RWPE2 (cell line): Measurements from ENCODE around the gene SMCR8.

Source experiments
- ATAC-seq: fragments of 200-7000 bp; cut with Tn5 transposase; 3 replicates; pipeline ENCODE4 v1.9.1; 2021; ENCODE audit warnings: low read depth
- DNase-seq: peaks from one replicate; pipeline ENCODE4 v3.0.0-alpha.2; 2020; ENCODE audit warnings: low spot score
- H3K27ac ChIP-seq: fragments of 450-650 bp; 2 replicates; pipeline ENCODE4 v1.5.1; 2017; ENCODE audit warnings: mild to moderate bottlenecking; ENCODE audit not compliant: poor library complexity, severe bottlenecking
- H3K27me3 ChIP-seq: fragments of 250-450 bp; sonication (Bioruptor Pico); 2 replicates; pipeline ENCODE4 v1.5.1; 2021; ENCODE audit warnings: mild to moderate bottlenecking, moderate library complexity; ENCODE audit not compliant: insufficient read depth, poor library complexity, severe bottlenecking
- H3K36me3 ChIP-seq: fragments of 250-450 bp; sonication (Bioruptor Pico); 2 replicates; pipeline ENCODE4 v1.5.1; 2020; ENCODE audit warnings: low read depth, mild to moderate bottlenecking, moderate library complexity
- H3K4me1 ChIP-seq: fragments of 250-450 bp; sonication (Bioruptor Pico); 2 replicates; pipeline ENCODE4 v1.5.1; 2021; ENCODE audit warnings: mild to moderate bottlenecking, moderate library complexity; ENCODE audit not compliant: insufficient read depth, poor library complexity, severe bottlenecking
- H3K4me3 ChIP-seq: fragments of 250-450 bp; sonication (Bioruptor Pico); 2 replicates; pipeline ENCODE4 v1.5.1; 2021; ENCODE audit warnings: mild to moderate bottlenecking, moderate library complexity; ENCODE audit not compliant: severe bottlenecking
- H3K9me3 ChIP-seq: fragments of 250-450 bp; sonication (Bioruptor Pico); 2 replicates; pipeline ENCODE4 v1.5.1; 2021; ENCODE audit warnings: mild to moderate bottlenecking, moderate library complexity; ENCODE audit not compliant: severe bottlenecking
- CTCF ChIP-seq: fragments of 450-650 bp; IDR thresholded peaks from one replicate; pipeline ENCODE4 v1.5.1; 2017; ENCODE audit warnings: mild to moderate bottlenecking, moderate library complexity; ENCODE audit not compliant: poor library complexity, severe bottlenecking

SMCR8 gene

GRCh38 chr17:18314731-18315561 lies at the start of gene SMCR8, which contains the start of gene TOP3A:
SMCR8 (plus strand) TSS chr17:18315293; CDS start chr17:18315790, 497 bp downstream.
TOP3A (minus strand) TSS chr17:18314994; CDS start chr17:18314778, 216 bp downstream.
- no peak for TF ChIP-seq CTCF

GRCh38 chr17:18267366-18267765 lies 47.7 kb upstream of the SMCR8 start:
- DNase-seq (no peak), ATAC-seq (no peak)
- Histone ChIP-seq H3K9me3 (no peaks in the 10 kb centered on the region), H3K36me3 (peaks cover 22% of the 10 kb centered on the region), H3K4me1 (peaks cover 12% of the 10 kb centered on the region), H3K27ac (peak overlapping the region; percentile 28), H3K27me3 (no peaks in the 10 kb centered on the region), H3K4me3 (no peak overlapping the region)
- no peak for TF ChIP-seq CTCF

More at GRCh38 chr17:18314731-18315561, at the start of gene SMCR8, which contains the start of gene TOP3A:
- DNase-seq (peak; percentile 99), ATAC-seq (peak; percentile 94)
- Histone ChIP-seq H3K4me1 (peaks cover 14% of the 10 kb centered on the region), H3K9me3 (no peaks in the 10 kb centered on the region), H3K36me3 (peaks cover 65% of the 10 kb centered on the region), H3K4me3 (peak within 1 kb of the TSS; percentile 64), H3K27ac (peak within 1 kb of the TSS; percentile 52), H3K27me3 (no peaks in the 10 kb centered on the region)

- Histone ChIP-seq H3K27me3 (no peaks in the 10 kb centered on the region), H3K9me3 (no peaks in the 10 kb centered on the region), H3K4me1 (peaks cover 12% of the 10 kb centered on the region), H3K36me3 (peaks cover 18% of the 10 kb centered on the region), H3K27ac (peak overlapping the region; percentile 28), H3K4me3 (no peak overlapping the region)
- no peak for TF ChIP-seq CTCF
- ATAC-seq (peak; percentile 79), DNase-seq (no peak)
Observed at GRCh38 chr17:18267927-18268711, 47.0 kb upstream of the SMCR8 start.

- Histone ChIP-seq H3K4me1 (peaks cover 12% of the 10 kb centered on the region), H3K27ac (no peak overlapping the region), H3K36me3 (peaks cover 18% of the 10 kb centered on the region; the same call in 1 of the 2 replicates), H3K4me3 (no peak overlapping the region), H3K27me3 (no peaks in the 10 kb centered on the region), H3K9me3 (no peaks in the 10 kb centered on the region)
- ATAC-seq (no peak), DNase-seq (no peak)
- no peak for TF ChIP-seq CTCF
Observed at GRCh38 chr17:18270046-18270931, 44.8 kb upstream of the SMCR8 start.
